ENCODE results near the gene ITCH. TPM values are rescaled to one million over a fixed set of nuclear protein-coding genes. Genes with fewer than 3 reads are reported as not detected.
"Not testable (repeated sequence)": the region's sequence is repeated elsewhere in the genome, so short reads cannot be mapped to it uniquely, and the experiment has no call there.

ITCH gene
- total RNA-seq, 1 donor from 2014 or later = 96.9 TPM

- DNase-seq (ENCODE audit: low spot score) = peak; percentile 28
- Mint-ChIP-seq H3K9me3 (ENCODE audit: low read depth) (no peaks in the 10 kb centered on the region), H3K36me3 (ENCODE audit: low read depth) (peaks cover 28% of the 10 kb centered on the region), H3K4me1 (ENCODE audit: low read depth) (peaks cover 43% of the 10 kb centered on the region), H3K4me3 (ENCODE audit: unreplicated experiment) (no peak overlapping the region), H3K27me3 (ENCODE audit: low read depth) (no peaks in the 10 kb centered on the region), H3K27ac (ENCODE audit: unreplicated experiment) (peak overlapping the region; percentile 82)
- no peak for TF ChIP-seq CTCF (IDR thresholded peaks at IDR 0.05)
Measured at GRCh38 chr20:34401741-34402455, 38.8 kb downstream of the ITCH start.

- no peak for TF ChIP-seq CTCF (IDR thresholded peaks at IDR 0.05)
- Mint-ChIP-seq H3K9me3 (ENCODE audit: low read depth) (no peaks in the 10 kb centered on the region), H3K27me3 (ENCODE audit: low read depth) (no peaks in the 10 kb centered on the region), H3K4me3 (ENCODE audit: unreplicated experiment) (no peak overlapping the region), H3K27ac (ENCODE audit: unreplicated experiment) (peak overlapping the region; percentile 13), H3K36me3 (ENCODE audit: low read depth) (peaks cover 27% of the 10 kb centered on the region), H3K4me1 (ENCODE audit: low read depth) (peaks cover 40% of the 10 kb centered on the region)
- no peak for DNase-seq (ENCODE audit: low spot score)
Measured at GRCh38 chr20:34402461-34402860, 39.4 kb downstream of the ITCH start.

DNA sequence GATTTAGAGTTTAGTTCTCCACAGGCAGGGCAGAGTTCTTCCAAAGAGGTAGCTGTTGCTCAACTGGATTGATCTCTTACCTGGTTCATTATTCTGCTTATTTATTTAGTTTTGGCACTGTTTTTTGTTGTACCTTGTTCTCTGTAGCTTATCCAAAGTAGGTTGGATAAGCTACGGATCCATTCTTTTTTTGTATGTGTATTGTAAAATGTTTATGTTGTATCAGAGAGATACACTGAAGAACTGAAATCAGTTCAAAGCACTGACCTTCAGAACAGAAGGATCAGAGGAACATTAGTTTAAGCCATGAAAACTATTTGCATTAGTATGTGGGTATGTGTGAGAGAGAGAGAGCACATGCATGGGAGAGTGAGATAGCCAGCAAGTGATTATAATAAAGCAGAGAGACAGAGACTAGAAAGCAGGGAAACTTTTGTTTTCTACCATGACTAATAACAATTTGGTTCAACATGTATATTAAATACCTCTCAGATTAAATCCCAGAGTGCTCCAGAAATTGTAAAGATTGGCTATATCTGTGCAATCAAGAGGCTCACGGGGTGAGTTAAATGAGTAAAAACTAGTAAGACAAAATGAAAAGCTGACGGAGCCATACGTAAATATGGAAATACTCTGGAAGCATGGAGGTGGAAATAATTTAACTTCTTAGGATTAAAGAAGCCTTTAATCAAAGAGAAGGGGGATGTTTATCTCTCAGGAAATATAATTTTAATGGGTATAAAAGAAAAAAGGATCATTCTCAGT lies 40.2 kb downstream of the ITCH start:
- Mint-ChIP-seq H3K27me3 (ENCODE audit: low read depth) (no peaks in the 10 kb centered on the region), H3K4me3 (ENCODE audit: unreplicated experiment) (no peak overlapping the region), H3K36me3 (ENCODE audit: low read depth) (peaks cover 28% of the 10 kb centered on the region), H3K4me1 (ENCODE audit: low read depth) (peaks cover 38% of the 10 kb centered on the region), H3K27ac (ENCODE audit: unreplicated experiment) (peak overlapping the region; percentile 64), H3K9me3 (ENCODE audit: low read depth) (no peaks in the 10 kb centered on the region)
- TF ChIP-seq CTCF (IDR thresholded peaks at IDR 0.05) = no peak
- DNase-seq (ENCODE audit: low spot score) = no peak

DNA sequence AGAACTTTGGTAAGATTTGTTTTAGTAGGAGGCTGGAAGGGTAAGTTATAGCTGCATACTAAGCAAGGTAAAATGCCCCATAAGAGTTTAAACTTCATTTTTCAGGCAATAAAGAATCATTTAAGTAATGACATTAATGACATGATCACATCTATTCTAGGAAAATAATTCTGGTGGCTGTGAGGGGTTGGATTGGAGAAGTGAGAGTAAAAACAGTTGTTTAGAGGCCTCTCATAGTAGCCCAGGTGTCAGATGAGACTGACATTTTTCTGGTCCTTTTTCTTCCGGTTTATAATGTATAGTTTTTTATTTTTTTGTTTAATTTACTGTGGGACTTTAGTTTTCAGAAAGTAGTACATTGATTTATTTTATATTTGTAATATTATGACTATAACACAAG lies 40.8 kb downstream of the ITCH start:
- peak overlapping the region; percentile 3 for H3K27ac Mint-ChIP-seq (ENCODE audit: unreplicated experiment)
- H3K4me3 Mint-ChIP-seq (ENCODE audit: unreplicated experiment) = no peak overlapping the region
- H3K27me3 Mint-ChIP-seq (ENCODE audit: low read depth) = no peaks in the 10 kb centered on the region
- H3K4me1 Mint-ChIP-seq (ENCODE audit: low read depth) = peaks cover 41% of the 10 kb centered on the region
- DNase-seq (ENCODE audit: low spot score) = no peak
- H3K9me3 Mint-ChIP-seq (ENCODE audit: low read depth) = no peaks in the 10 kb centered on the region
- H3K36me3 Mint-ChIP-seq (ENCODE audit: low read depth) = peaks cover 30% of the 10 kb centered on the region
- TF ChIP-seq CTCF (IDR thresholded peaks at IDR 0.05) = no peak

DNA sequence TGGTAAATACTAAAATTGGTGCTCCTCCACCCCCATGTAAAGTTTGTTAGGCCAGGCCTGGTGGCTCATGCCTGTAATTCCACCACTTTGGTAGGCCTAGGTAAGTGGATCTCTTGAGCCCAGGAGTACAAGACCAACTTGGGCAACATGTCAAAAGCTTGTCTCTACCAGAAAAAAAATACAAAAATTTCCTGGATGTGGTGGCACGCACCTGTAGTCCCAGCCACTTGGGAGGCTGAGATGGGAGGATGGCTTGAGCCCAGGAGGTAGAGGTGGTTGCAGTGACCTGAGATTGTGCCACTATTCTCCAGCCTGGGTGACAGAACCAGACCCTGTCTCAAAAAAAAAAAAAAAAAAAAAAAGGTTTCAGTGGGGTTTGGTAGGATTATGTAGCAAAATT lies 41.7 kb downstream of the ITCH start:
- TF ChIP-seq CTCF (IDR thresholded peaks at IDR 0.05) = no peak
- Mint-ChIP-seq H3K36me3 (ENCODE audit: low read depth) (peaks cover 32% of the 10 kb centered on the region), H3K4me1 (ENCODE audit: low read depth) (peaks cover 41% of the 10 kb centered on the region), H3K27me3 (ENCODE audit: low read depth) (no peaks in the 10 kb centered on the region), H3K27ac (ENCODE audit: unreplicated experiment) (no peak overlapping the region), H3K4me3 (ENCODE audit: unreplicated experiment) (no peak overlapping the region), H3K9me3 (ENCODE audit: low read depth) (no peaks in the 10 kb centered on the region)
- DNase-seq (ENCODE audit: low spot score) = peak; percentile 5

DNA sequence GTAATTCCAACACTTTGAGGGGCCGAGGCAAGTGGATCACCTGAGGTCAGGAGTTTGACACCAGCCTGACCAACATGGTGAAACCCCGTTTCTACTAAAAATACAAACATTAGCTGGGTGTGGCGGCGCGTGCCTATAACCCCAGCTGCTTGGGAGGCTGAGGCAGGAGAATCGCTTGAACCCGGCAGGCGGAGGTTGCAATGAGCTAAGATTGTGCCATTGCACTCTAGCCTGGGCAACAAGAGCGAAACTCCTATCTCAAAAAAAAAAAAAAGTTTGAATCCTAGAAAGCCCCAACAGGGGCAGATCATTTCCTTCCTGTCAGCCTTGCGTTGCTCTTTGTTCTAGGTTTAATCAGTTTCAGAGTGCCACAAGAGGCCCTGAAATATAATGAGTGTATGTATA lies 42.2 kb downstream of the ITCH start:
- not testable (repeated sequence) for H3K27ac Mint-ChIP-seq (ENCODE audit: unreplicated experiment); H3K9me3 Mint-ChIP-seq (ENCODE audit: low read depth); H3K4me3 Mint-ChIP-seq (ENCODE audit: unreplicated experiment); H3K27me3 Mint-ChIP-seq (ENCODE audit: low read depth)
- peaks cover 29% of the 10 kb centered on the region for H3K36me3 Mint-ChIP-seq (ENCODE audit: low read depth)
- peak; percentile 36 for DNase-seq (ENCODE audit: low spot score)
- peaks cover 39% of the 10 kb centered on the region for H3K4me1 Mint-ChIP-seq (ENCODE audit: low read depth)

DNA sequence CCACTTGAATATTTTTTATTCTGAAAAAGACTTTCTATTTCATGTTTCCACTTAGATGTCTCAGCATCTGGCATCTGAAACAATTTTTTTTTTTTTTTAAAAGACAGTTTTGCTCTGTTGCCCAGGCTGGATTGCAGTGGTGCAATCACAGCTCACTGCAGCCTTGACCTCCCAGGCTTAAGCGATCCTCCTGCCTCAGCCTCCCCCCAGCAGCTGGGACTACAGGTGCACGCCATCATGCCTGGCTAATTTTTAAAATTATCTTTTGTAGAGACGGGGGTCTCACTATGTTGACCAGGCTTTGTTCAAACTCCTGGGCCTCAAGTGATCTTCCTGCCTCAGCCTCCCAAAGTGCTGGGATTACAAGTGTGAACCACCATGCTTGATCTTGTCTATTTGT lies 42.9 kb downstream of the ITCH start:
- not testable (repeated sequence) for H3K4me3 Mint-ChIP-seq (ENCODE audit: unreplicated experiment); H3K27me3 Mint-ChIP-seq (ENCODE audit: low read depth); H3K9me3 Mint-ChIP-seq (ENCODE audit: low read depth); DNase-seq (ENCODE audit: low spot score)
- peak overlapping the region; percentile 37 for H3K27ac Mint-ChIP-seq (ENCODE audit: unreplicated experiment)
- H3K4me1 Mint-ChIP-seq (ENCODE audit: low read depth) = peaks cover 32% of the 10 kb centered on the region
- peaks cover 29% of the 10 kb centered on the region for H3K36me3 Mint-ChIP-seq (ENCODE audit: low read depth)

Measured in chondrocyte (in vitro differentiated cells).